GM12878 (cell line): ENCODE data around the gene DUSP10. TPM values are rescaled to one million over a fixed set of nuclear protein-coding genes. Genes with fewer than 3 reads are reported as not detected.
A peak's percentile ranks its signal among the peaks of the same experiment; 100 is the strongest.

Source experiments
- EGR1 ChIP-seq, 2 experiments: IDR thresholded peaks; 1 replicate in 1 of 2; 2 replicates in 1 of 2; pipeline ENCODE4 v1.6.1; 2011 to 2012; ENCODE audit warnings: low read depth in 2 of 2, low read length in 2 of 2, borderline replicate concordance in 1 of 2, mild to moderate bottlenecking in 1 of 2, moderate library complexity in 1 of 2
- EP300 ChIP-seq, 2 experiments: fragments of 150-350 bp in 1 of 2; IDR thresholded peaks; 2 replicates each; pipeline ENCODE4 v1.6.1; 2011 to 2012; ENCODE audit warnings: low read depth in 2 of 2, low read length in 2 of 2, borderline replicate concordance in 1 of 2, improper control_type of control experiment in 1 of 2, inconsistent platforms in 1 of 2; ENCODE audit not compliant: control insufficient read depth in 1 of 2
- ETV6 ChIP-seq, 2 experiments: fragments of 450-650 bp in 1 of 2; IDR thresholded peaks in 1 of 2; conservative IDR thresholded peaks in 1 of 2; 2 replicates each; pipeline ENCODE4 v1.6.1; 2014; ENCODE audit warnings: antibody characterized with exemption in 1 of 2, borderline replicate concordance in 1 of 2, low read depth in 1 of 2, mild to moderate bottlenecking in 1 of 2, moderate library complexity in 1 of 2
- IRF4 ChIP-seq: IDR thresholded peaks from 2 replicates; pipeline ENCODE4 v1.6.1; 2011; ENCODE audit warnings: low read depth, low read length
- NKRF ChIP-seq: fragments of 450-650 bp; conservative IDR thresholded peaks from 2 replicates; pipeline ENCODE4 v1.6.1; 2017; ENCODE audit warnings: mild to moderate bottlenecking, moderate library complexity
- RELB ChIP-seq: fragments of 450-650 bp; IDR thresholded peaks from 2 replicates; pipeline ENCODE4 v1.6.1; 2017; ENCODE audit warnings: low read depth, mild to moderate bottlenecking, moderate library complexity
- SRF ChIP-seq, 2 experiments: IDR thresholded peaks; 2 replicates each; pipeline ENCODE4 v1.6.1; 2011; ENCODE audit warnings: low read depth in 2 of 2, low read length in 2 of 2, mild to moderate bottlenecking in 1 of 2, moderate library complexity in 1 of 2
- YBX1 ChIP-seq: fragments of 450-650 bp; IDR thresholded peaks from 2 replicates; pipeline ENCODE4 v1.6.1; 2016; ENCODE audit warnings: antibody characterized with exemption
- polyA plus RNA-seq, 11 experiments: library from polyadenylated mRNA; depleted of rRNA in 4 of 11; unstranded in 6 of 11; stranded (reverse) in 5 of 11; fragments of >200 nt; fragmentation: Nextera tagmentation in 4 of 11; fragmentation: Illumina TruSeq in 1 of 11; extraction: Ambion mirVana in 4 of 11; extraction: Trizol in 1 of 11; gene quantifications; 1 replicate in 1 of 11; 2 replicates in 10 of 11; pipeline versions ENCODE4 v1.2.1 to v1.2.3, GENCODE V29; 2011 to 2016; ENCODE audit warnings: inconsistent platforms in 2 of 11, missing spikeins in 2 of 11, low read depth in 1 of 11
- total RNA-seq, 4 experiments: library from RNA; depleted of rRNA in 3 of 4; stranded (reverse); fragments of >200 nt in 3 of 4; fragmentation: Illumina TruSeq in 1 of 4; extraction: Trizol in 1 of 4; gene quantifications; 2 replicates each; pipeline versions ENCODE4 v1.2.1 to v1.2.3, GENCODE V29; 2013 to 2021
- TF ChIP-seq, protein P1 (sequence below): fragments of 450-650 bp; IDR thresholded peaks from 2 replicates; pipeline ENCODE4 v1.6.1; 2018; ENCODE audit warnings: mild to moderate bottlenecking, low read depth, moderate library complexity; ENCODE audit not compliant: partially characterized antibody
- TF ChIP-seq, protein P2 (sequence below): IDR thresholded peaks from 2 replicates; pipeline ENCODE4 v1.6.1; 2012; ENCODE audit warnings: low read depth, low read length, improper control_type of control experiment
- TF ChIP-seq, protein P3 (sequence below): fragments of 450-650 bp; IDR thresholded peaks from 2 replicates; pipeline ENCODE4 v1.6.1; 2014; ENCODE audit warnings: mild to moderate bottlenecking
- TF ChIP-seq, protein P4 (sequence below): IDR thresholded peaks from 2 replicates; pipeline ENCODE4 v1.6.1; 2011; ENCODE audit warnings: low read depth, low read length, improper control_type of control experiment, borderline replicate concordance
- TF ChIP-seq, protein P5 (sequence below): fragments of 450-650 bp; IDR thresholded peaks from 2 replicates; pipeline ENCODE4 v1.6.1; 2017; ENCODE audit warnings: antibody characterized with exemption, mild to moderate bottlenecking, moderate library complexity

DUSP10 gene
- total and polyA plus RNA-seq, 10 of the 15 experiments (the other 5 are each of a cell fraction or from before 2014, with no cell fraction given): 20.3 to 38.4 (median 27.8) TPM

- TF ChIP-seq, protein P1, sequence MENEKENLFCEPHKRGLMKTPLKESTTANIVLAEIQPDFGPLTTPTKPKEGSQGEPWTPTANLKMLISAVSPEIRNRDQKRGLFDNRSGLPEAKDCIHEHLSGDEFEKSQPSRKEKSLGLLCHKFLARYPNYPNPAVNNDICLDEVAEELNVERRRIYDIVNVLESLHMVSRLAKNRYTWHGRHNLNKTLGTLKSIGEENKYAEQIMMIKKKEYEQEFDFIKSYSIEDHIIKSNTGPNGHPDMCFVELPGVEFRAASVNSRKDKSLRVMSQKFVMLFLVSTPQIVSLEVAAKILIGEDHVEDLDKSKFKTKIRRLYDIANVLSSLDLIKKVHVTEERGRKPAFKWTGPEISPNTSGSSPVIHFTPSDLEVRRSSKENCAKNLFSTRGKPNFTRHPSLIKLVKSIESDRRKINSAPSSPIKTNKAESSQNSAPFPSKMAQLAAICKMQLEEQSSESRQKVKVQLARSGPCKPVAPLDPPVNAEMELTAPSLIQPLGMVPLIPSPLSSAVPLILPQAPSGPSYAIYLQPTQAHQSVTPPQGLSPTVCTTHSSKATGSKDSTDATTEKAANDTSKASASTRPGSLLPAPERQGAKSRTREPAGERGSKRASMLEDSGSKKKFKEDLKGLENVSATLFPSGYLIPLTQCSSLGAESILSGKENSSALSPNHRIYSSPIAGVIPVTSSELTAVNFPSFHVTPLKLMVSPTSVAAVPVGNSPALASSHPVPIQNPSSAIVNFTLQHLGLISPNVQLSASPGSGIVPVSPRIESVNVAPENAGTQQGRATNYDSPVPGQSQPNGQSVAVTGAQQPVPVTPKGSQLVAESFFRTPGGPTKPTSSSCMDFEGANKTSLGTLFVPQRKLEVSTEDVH: no peak
- TF ChIP-seq, protein P2, sequence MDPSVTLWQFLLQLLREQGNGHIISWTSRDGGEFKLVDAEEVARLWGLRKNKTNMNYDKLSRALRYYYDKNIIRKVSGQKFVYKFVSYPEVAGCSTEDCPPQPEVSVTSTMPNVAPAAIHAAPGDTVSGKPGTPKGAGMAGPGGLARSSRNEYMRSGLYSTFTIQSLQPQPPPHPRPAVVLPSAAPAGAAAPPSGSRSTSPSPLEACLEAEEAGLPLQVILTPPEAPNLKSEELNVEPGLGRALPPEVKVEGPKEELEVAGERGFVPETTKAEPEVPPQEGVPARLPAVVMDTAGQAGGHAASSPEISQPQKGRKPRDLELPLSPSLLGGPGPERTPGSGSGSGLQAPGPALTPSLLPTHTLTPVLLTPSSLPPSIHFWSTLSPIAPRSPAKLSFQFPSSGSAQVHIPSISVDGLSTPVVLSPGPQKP: no peak
- peak; percentile 29; the same call in 1 of the 2 replicates for TF ChIP-seq IRF4
- peak; percentile 94 for TF ChIP-seq RELB
- TF ChIP-seq YBX1: peak; percentile 31; the same call in 1 of the 2 replicates
- TF ChIP-seq NKRF: no peak
- TF ChIP-seq, protein P3, sequence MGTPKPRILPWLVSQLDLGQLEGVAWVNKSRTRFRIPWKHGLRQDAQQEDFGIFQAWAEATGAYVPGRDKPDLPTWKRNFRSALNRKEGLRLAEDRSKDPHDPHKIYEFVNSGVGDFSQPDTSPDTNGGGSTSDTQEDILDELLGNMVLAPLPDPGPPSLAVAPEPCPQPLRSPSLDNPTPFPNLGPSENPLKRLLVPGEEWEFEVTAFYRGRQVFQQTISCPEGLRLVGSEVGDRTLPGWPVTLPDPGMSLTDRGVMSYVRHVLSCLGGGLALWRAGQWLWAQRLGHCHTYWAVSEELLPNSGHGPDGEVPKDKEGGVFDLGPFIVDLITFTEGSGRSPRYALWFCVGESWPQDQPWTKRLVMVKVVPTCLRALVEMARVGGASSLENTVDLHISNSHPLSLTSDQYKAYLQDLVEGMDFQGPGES: no peak
- peak in 1 of 2 experiments; percentile 60; a peak in 1 of 4 replicates for TF ChIP-seq SRF (IDR thresholded peaks at IDR 0.05; ENCODE audit: low read depth in 2 of 2, low read length in 2 of 2)
- peak; percentile 80 to 89; a peak in 3 of 4 replicates for TF ChIP-seq EP300 (IDR thresholded peaks at IDR 0.05; ENCODE audit: borderline replicate concordance in 1 of 2, control insufficient read depth in 1 of 2, low read depth in 2 of 2, low read length in 2 of 2)
- peak in 1 of 2 experiments; percentile 61; a peak in 2 of 4 replicates for TF ChIP-seq ETV6 (conservative IDR thresholded peaks at IDR 0.05 in 1 of 2, IDR thresholded peaks at IDR 0.05 in 1 of 2; ENCODE audit: borderline replicate concordance in 1 of 2, low read depth in 1 of 2)
- peak in 1 of 2 experiments; percentile 26; a peak in 1 of 3 replicates for TF ChIP-seq EGR1 (IDR thresholded peaks at IDR 0.05; ENCODE audit: borderline replicate concordance in 1 of 2, low read depth in 2 of 2, low read length in 2 of 2)
- TF ChIP-seq, protein P4, sequence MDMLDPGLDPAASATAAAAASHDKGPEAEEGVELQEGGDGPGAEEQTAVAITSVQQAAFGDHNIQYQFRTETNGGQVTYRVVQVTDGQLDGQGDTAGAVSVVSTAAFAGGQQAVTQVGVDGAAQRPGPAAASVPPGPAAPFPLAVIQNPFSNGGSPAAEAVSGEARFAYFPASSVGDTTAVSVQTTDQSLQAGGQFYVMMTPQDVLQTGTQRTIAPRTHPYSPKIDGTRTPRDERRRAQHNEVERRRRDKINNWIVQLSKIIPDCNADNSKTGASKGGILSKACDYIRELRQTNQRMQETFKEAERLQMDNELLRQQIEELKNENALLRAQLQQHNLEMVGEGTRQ: no peak
- TF ChIP-seq, protein P5, sequence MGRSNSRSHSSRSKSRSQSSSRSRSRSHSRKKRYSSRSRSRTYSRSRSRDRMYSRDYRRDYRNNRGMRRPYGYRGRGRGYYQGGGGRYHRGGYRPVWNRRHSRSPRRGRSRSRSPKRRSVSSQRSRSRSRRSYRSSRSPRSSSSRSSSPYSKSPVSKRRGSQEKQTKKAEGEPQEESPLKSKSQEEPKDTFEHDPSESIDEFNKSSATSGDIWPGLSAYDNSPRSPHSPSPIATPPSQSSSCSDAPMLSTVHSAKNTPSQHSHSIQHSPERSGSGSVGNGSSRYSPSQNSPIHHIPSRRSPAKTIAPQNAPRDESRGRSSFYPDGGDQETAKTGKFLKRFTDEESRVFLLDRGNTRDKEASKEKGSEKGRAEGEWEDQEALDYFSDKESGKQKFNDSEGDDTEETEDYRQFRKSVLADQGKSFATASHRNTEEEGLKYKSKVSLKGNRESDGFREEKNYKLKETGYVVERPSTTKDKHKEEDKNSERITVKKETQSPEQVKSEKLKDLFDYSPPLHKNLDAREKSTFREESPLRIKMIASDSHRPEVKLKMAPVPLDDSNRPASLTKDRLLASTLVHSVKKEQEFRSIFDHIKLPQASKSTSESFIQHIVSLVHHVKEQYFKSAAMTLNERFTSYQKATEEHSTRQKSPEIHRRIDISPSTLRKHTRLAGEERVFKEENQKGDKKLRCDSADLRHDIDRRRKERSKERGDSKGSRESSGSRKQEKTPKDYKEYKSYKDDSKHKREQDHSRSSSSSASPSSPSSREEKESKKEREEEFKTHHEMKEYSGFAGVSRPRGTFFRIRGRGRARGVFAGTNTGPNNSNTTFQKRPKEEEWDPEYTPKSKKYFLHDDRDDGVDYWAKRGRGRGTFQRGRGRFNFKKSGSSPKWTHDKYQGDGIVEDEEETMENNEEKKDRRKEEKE: no peak
These were observed 15.1 kb upstream of the DUSP10 start (continued) for GRCh38 chr1:221756830-221757551.
